CD4-positive, alpha-beta T cell treated with Interleukin-1 beta for 1 hour (primary cell): ENCODE results near the gene MAP1LC3B.
A peak's percentile ranks its signal among the peaks of the same experiment; 100 is the strongest.
"Not testable (repeated sequence)": the region's sequence is repeated elsewhere in the genome, so short reads cannot be mapped to it uniquely, and the experiment has no call there.

Experiments
- DNase-seq, 2 donors: peaks; one replicate each; pipeline ENCODE4 v3.0.0-alpha.2; 2020 to 2022

The MAP1LC3B gene

DNA sequence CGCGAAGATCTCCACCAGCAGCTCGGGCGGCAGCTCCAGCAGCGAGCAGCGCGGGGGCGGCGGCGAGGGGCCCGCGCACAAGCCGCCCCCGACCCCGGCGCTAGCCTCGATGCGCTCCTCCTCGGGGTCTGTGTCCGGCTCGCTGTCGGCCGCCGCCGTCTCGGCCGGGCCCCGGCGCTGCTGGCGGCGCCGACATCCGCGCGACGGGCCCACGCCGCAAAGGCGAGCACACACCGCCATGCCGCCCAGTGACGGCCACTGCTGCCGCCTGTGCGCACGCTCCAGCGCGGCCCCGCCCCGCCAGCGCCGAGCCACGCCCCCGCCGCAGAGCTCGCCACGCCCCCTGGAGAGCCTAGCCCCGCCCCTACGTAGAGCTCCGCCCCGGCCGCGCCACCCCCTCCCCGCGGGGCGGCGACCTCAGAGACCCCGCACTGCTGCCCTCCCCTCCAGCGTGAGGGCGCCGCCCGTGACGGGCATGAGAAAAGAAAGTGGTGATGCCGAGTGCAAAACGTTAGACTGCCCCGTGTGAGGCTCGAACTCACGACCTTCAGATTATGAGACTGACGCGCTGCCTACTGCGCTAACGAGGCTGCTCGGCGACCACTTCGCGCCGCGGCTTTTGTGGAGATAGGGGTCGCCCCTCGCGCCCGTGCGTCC is 8.5 kb upstream of the MAP1LC3B start, which contains the start of gene FBXO31:
Gene FBXO31 (minus strand): TSS at position 272 of the 657 bp plus-strand sequence. CDS start 32 bp downstream, at position 240.
- DNase-seq, result peak; percentile 85 to 89

DNA sequence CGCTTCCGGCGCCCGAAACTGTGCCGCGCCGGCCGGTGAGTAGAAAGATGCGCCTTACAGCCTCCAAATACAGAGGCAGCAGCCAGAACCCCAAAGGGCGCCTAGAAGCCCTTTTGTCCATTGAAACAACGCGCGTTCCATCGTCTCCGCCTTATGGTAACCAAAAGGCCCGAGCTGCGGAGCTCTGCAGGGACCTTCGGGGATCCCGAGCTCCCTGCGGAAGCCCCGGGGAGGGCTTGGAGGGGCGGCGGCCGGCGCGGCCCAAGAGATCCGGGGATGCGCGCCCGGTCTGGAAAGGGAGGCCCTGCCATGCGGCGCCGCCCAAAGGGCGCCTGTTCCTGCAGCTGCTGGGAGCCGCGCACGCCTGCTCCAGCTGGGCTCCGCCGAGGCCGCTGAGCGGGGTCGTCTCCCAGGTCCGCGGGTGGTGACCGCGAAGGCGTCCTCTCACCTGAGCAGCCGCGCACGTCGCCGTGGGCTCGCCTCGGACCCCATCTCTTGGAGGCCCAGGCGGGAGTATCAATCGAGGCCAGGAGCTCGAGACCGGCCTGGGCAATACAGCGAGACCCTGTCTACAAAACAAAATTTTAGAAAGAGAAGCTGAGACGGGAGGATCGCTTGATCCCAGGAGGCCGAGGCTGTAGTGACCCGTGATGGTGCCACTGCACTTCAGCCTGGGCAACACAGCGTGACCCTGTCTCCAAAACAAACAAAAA is 7.8 kb upstream of the MAP1LC3B start:
- no peak for DNase-seq

DNA sequence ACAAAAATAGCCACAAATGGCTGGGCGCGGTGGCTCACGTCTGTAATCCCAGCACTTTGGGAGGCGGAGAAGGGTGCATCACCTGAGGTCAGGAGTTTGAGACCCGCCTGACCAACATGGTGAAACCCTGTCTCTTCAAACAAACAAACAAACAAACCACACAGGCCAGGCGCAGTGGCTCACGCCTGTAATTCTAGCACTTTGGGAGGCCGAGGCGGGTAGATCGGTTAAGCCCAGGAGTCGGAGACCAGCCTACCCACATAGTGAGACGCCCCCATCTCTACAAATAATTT is 7.3 kb upstream of the MAP1LC3B start:
- DNase-seq, result not testable (repeated sequence)

DNA sequence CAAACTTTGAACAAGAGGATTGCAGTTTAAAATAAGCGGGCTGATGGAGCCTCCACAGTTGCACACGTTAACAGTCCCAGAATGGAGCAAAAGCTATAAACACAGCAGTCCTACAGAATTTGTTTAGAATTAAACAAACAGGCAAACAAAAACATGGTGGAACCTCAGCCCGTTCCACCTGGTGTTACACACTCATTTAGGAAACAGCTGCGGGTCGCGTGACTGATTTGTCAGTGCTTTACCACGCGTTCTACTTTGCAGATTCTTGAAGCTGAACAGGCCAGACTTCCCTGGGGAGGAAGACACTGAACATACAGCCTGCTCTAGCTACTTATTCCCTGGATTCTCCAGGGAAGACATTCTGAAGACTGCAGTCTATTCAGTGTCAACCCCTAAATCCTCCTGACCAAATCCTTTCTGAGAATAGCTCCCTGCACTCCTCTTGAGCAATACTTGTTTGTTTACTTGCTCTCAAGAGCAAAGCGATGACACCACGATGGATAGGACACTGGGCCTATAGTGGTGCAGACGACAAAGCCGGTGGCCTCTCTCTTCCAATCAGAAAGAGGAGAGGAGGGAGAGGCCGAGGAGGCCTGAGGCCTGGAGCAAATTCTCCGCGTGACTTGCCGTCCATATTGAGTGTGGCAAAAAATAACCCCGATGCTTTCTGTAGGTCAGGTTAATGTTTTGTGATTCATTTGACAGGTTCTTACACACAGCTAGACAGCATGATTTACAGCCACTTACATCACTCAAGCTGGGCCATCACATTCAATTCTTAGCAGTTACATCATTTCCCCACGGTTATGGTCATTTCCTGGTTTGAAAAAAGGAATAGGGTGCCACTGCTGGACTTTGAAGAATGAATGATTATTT is 4.0 kb upstream of the MAP1LC3B start:
- peak; percentile 95 for DNase-seq

DNA sequence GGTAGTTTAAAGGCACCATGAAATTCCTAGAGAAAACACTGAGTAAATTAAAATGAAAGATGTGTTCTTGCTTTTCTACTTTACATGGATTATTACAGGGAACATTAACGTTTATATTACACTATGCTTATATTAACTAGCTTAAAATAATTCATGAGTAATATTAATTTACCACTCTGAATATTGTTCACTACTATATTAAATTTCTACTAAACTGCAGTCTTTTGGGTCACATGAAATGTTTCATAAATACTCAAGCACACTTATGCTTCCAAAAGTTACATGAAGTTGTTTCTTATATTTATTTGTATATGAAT is 3.4 kb upstream of the MAP1LC3B start:
- no peak for DNase-seq

DNA sequence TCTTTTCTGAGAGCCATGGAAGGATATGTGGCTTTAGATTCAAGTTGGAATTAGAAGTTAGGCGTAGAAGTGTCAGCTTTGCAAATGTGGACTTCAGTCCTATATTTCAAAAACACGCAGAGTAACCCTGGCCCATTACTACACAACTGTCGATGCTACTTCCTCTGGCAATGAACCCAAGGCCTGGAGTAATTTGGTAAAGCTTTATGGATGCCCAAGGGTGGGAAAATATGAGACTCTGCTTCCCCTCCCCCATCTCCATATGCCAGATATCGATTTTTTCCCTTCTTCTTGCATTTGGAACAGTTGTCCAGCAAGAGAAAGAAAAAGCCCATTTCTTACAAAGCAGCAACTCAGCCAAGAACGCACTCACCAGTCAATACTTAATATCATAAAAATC is 2.9 kb upstream of the MAP1LC3B start:
- no peak for DNase-seq

DNA sequence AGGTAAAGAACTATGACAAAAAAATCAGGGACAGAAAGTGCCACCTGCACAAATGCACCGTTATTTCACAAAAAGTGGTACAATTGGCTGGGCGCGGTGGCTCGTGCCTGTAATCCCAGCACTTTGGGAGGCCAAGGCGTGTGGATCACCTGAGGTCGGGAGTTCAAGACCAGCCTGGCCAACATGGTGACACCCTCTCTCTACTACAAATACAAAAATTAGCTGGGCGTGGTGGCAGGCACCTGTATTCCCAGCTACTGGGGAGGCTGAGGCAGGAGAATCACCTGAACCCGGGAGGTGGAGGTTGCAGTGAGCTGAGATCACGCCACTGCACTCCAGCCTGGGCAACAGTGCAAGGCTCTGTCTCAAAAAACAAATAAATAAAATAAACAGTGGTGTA is 2.2 kb upstream of the MAP1LC3B start:
- DNase-seq, result not testable (repeated sequence)

DNA sequence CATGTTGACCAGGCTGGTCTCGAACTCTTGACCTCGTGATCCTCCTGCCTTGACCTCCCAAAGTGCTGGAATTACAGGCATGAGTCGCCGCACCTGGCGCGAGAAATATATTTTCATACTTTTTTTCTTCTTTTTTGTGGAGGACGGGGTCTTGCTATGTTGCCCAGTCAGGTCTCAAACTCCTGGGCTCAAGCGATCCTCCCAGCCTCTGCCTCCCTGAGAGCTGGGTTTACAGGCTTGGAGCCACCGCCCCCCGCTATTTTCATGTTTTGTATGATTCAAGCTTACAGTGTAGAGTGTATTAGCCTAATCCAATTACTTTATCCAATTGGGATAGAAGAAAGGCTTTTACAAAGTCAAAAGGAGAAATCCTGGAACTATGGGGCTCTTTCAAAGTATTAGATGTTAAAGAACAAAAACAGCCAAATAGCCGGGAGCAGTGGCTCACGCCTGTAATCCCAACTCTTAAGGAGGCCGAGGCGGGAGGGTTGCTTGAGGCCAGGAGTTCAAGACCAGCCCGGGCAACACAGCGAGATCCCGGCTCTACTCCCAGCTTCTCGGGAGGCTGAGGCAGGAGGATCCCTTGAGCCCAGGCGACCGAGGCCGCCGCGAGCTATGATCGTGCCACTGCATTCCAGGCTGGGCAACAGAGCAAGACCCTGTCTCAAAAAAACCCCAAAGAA is 1.4 kb upstream of the MAP1LC3B start:
- DNase-seq, result no peak

DNA sequence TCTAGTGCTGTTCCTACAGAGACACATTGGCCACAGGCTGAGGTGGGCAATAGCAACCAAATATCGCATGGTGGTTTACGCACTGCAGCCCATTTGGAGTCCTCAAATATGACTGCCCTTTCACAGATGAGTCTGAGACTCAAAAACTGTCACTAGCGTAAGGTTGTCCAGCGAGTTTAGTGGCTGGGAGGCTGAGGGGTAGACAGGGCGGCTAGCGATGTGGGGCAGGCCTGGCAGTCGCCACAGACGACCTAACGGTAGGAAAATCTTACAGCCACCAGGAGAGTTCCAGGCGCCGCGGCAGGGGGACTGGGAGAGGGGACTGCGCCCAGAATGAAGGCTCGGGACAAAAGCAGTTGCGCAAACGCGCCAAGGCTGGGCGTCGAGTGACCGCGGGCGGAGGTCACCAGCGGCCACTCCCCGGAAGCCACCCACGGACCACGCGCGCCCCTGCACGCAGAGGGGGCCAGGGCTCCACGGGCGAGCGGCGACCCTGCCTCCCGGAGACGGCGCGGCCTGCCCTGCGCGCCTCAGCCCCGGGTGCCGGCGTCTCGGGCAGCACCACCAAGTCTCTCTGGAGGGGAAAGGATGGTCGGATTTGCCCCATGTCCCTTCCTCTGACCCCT is 699 bp upstream of the MAP1LC3B start:
- DNase-seq, result no peak

DNA sequence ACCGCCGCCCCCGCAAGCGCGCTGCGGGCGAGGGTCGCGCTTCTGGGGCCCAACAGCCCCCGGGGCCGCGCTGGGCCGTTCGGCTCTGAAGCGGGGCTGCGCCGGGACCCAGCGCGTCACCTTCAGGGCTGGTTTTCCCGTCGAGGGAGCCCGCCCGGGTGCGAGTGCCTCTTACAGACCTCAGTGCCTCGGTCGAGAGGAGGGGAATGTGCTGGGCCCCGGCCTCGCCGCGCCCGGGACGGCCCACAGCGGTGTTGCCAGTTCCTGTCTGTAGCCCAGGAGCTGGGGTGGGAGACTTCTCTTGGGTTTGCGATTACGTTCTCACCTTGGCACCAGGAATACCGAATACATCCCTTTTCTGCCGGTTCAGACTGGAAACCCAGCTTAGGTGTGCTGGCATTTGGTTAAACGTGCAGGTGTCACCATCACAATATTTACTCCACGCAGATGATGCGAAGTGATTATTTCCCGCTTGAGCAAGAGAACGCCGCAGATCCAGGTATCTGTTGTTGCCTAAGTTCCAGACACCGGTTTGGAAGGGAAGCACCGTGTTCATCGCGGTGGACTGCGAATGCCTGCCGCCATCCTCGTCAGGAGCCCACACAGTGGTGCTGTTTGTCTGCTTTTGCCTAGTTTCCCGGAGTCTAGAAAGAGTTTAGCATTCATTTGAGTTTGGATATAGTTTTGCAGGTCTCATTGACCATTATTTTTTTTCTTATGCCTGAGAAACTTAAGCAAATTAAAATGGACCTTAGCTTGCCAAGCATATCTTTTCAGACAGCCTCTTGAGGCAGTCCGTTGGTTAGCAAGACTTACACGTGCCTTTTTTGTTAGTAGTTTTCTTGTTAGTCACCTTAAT is 914 bp downstream of the MAP1LC3B start:
- peak; percentile 33 to 35 for DNase-seq

DNA sequence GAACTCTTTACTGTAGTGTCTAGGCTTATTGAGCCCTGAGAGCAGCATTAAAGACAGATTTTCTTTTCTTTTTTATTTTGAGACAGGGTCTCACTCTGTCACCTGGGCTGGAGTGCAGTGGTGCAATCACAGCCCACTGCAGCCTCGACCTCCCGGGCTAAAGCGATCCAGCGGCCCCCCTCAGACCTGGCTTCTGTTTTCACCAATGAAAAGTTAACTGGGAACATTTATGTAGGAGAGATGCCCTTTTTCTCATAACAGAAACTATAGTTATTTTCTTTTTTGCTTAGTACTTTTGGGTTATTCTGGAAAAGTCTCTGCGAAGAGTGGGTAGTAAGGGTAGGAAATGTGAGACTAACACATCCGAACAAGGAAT is 1.5 kb downstream of the MAP1LC3B start:
- no peak for DNase-seq

DNA sequence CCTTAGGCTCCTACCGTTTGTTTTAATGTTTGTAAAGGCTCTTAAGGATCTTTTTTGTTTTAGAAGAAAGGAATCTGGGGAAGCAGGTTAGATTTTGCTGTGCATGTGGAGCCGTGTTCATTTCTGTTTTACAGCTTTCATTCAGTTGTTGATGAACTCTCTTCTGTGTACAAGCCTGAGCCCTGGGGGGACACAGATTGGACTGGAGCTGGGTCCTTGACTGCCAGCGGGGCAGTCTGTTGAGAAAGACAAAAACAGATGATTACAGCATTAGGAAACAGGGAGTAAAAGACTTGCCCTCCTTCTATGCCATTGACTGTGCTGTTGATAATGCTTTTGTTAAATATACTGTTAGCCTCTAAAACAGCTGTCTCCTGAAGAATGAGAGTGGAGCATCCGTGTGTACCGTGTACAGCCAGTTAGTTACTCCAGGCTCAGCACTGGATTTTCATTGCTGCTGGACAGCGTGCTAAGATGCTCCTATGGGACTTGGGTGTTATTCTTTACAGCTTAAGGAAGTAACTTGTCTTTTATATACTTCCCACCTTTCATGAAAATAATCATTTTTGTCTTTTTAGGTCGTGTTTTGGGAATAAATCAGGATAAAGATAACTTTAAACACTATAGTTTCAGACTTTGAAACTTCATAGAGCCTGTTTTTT is 3.2 kb downstream of the MAP1LC3B start:
- no peak for DNase-seq

DNA sequence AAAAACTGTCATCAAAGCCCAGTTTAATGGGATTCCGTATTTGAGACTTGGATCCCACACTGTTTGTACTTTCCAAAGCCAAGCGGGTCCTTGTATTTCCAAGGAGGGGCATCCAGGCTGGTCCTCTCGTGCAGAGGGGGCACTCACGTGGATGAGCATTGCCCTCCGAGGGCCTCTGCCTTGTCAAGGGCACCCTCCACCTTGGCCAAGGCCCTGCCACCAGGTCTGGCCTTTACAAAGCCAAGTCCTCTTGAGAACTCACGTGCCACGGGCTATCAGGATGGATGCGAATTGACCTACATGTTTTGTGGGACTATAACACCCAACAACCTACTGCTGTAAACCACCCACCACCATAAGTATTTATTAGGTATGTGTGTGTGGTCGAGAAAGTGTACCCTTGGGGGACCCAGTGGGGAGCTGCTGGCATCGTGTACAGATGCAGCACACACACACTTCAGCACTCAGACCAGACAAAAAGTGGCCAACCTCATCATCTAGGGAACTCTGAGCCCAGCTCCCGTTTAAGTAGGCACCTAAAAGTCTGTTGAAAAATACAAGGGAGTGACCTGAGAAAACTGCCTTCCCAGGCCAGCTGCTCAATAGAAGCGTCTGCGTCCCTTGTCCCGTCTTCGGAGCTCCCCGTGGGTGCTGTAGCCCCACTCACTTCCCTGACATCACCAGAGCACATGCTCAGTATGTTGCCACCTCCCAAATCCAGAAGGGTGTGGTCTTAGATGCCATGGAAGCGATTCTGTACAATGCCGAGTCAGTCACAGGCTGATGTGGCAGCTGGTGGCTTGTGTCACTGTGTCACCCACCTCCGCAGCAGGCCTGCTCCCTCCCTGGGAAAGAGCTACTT is 12.9 kb downstream of the MAP1LC3B start:
- DNase-seq, result no peak

DNA sequence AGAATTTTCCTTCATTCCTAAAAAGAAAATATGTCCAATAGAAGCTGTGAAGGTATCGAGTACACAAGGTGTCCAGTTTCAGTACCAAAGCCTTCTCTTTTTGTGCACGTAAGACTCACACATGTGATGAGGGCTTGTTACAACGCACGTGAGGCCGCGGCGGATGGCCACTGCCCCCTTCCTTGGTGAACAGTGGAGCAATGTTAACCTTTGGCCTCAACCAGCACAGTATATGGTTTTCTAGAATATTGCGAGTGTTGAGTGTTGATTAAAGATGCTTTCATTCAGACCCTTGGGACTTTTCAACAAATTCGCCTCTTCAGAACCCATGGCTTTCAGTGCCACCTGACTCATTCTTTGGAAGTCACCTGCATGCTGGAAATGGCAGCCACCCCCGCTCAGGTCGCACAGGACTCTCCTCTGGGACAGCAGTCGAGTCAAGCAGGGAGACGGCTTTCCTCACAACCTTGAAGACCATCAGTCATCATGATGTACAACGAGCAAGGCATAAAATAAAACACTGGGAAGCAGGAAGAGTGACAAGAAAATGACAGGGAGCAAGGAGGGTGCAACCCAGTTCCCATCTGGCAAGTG is 14.5 kb downstream of the MAP1LC3B start:
- DNase-seq, result no peak

DNA sequence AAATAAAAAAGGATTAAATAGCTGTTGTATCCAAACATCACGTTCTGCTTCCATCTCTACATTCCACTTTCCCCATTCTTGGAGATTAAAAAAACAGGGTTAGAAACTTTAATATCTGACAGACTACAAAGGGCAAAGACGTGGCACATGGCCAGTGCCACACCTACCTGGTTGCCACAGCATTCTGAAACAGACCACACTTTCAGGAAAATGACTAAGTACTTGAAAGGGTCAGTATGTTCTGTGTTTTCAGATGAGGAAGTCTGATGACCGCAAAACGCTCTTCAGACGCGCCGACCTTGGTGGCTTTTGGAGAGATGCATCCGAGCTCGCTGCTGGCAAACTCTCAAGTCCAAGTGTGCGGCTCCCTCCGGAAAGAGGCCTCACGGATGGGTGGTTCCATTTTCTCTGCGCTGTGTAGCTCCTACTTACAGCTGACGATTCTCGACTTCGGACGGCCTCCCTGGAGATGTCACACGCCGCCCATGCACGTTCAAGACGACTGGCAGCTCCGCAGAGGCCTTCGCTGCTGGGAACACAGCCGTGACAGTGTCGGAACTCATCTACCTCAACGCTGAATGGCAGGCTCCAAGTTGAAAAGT is 15.5 kb downstream of the MAP1LC3B start:
- DNase-seq, result peak in 1 of 2 donors; percentile 30

DNA sequence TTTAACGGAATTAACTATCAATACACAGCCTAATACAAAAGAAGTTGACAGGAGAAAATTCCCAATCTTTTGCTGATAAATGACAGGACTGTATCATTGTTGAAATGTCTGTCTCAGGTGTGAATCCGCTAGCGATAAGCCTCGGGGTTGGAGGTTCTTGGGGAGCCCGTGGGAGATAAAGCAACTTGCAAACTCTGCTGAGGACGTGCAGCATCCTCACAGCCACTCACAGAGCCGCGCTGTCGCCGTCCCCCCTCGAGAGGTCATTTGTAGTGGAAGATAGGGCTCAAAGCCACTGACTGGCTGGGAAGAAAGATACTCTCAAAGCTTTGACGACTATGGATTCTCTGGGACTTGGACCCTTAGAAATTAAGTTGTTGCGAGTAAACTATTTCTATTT is 17.0 kb downstream of the MAP1LC3B start:
- DNase-seq, result no peak

DNA sequence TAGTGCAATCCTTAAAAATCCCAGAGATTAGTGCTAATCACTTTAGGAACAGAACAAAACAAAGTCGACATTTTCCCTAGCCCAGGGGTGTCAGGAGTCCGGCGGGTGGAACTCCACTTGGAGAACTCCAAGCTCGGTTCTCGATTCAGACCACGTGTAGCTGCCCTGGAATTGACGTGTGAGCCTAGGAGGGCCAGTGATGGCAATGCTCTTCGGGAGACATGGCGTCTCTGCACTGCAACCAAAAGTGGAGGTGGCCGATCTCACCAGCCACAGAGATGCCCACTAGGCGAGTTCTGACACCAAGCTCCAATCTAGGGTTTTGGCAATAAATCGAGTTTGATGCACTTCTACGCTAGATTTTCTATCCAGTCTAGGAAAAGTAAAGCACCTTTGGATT is 17.6 kb downstream of the MAP1LC3B start:
- no peak for DNase-seq

DNA sequence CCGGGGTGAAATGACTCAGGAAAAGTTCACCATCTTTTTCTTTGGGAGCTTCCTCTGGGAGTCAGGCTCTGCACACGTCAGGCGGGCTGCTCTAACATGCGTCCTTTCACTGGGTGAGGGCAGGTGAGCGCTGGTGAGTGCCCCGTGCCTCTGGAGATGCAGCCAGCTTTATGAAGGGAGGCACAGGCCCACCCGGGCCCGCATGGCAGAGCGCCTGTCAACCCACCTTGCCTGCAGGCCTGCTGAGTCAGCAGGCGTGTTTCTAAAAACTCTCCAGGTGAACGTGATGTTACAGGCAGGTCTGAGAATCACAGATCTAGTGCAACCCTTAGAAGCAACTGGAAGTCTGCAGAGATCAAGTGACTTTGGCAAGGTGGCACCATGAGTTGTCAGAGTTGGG is 18.4 kb downstream of the MAP1LC3B start:
- DNase-seq, result no peak

DNA sequence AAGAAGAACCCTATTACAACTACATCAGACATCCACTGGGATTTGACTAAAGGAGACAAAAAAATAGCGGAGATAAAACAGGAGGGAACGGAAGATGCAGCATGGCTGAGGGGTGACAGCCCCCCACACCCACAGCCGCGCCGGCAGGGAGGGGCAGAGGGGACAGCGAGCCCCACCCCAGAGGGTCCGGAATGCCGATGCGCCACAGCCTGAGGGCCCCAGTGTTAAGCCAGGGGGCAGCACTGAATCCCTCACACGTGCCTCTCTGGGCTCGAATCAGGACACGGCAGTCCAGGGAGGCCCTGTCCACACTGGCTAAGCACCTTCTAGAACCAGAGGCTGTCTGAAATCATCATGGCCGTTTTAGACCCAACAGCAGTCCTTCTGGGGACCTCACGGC is 18.8 kb downstream of the MAP1LC3B start:
- DNase-seq, result no peak
